OCI-LY7 (cell line): Measurements from ENCODE around the gene IL17RA. TPM values are rescaled to one million over a fixed set of nuclear protein-coding genes. Genes with fewer than 3 reads are reported as not detected.

Source experiments
- BruUV-seq: library from RNA; stranded (reverse); fragments of 400-500 nt; replicated peaks from 2 replicates; lab custom pipeline; 2021; lab: Mats Ljungman, UMichigan
- CTCF ChIA-PET: fragments of 300-600 bp; sonication (Branson Sonifier 250); formaldehyde crosslinking; loops from one replicate; lab custom pipeline; 2022; ENCODE audit warnings: antibody characterized with exemption; ENCODE audit not compliant: unreplicated experiment; lab: Charles Lee
- POLR2A ChIA-PET: fragments of 300-600 bp; sonication (Branson Sonifier 250); formaldehyde crosslinking; loops from one replicate; lab custom pipeline; 2022; ENCODE audit warnings: antibody characterized with exemption; lab: Charles Lee
- DNase-seq: peaks from one replicate; pipeline ENCODE4 v3.0.0-alpha.2; 2015; ENCODE audit warnings: low spot score
- H2AFZ ChIP-seq: fragments of 200-600 bp; sonication (generic), shearing (Covaris generic); 2 replicates; pipeline ENCODE4 v1.6.1; 2014; ENCODE audit warnings: mild to moderate bottlenecking, antibody characterized with exemption, low read length, moderate library complexity
- H3K27ac ChIP-seq: fragments of 200-600 bp; sonication (generic); 2 replicates; pipeline ENCODE4 v1.5.1; 2014; ENCODE audit warnings: mixed run types, low read depth, mild to moderate bottlenecking, moderate library complexity, low read length, inconsistent platforms; ENCODE audit not compliant: poor library complexity, severe bottlenecking
- H3K36me3 ChIP-seq: fragments of 200-600 bp; sonication (generic); 2 replicates; pipeline ENCODE4 v1.6.1; 2014; ENCODE audit warnings: mild to moderate bottlenecking, antibody characterized with exemption, low read length, moderate library complexity, mixed read lengths; ENCODE audit not compliant: insufficient read depth
- H3K4me1 ChIP-seq: fragments of 200-600 bp; sonication (generic); 2 replicates; pipeline ENCODE4 v1.5.1; 2014; ENCODE audit warnings: mild to moderate bottlenecking, low read length; ENCODE audit not compliant: insufficient read depth, poor library complexity, severe bottlenecking
- H3K4me2 ChIP-seq: fragments of 200-600 bp; sonication (generic); 2 replicates; pipeline ENCODE4 v1.6.1; 2014; ENCODE audit warnings: mild to moderate bottlenecking, low read length
- H3K4me3 ChIP-seq: fragments of 200-600 bp; sonication (generic); 2 replicates; pipeline ENCODE4 v1.5.1; 2014; ENCODE audit warnings: mild to moderate bottlenecking, low read depth, low read length; ENCODE audit not compliant: poor library complexity, severe bottlenecking
- H3K79me2 ChIP-seq: fragments of 200-600 bp; sonication (generic); 2 replicates; pipeline ENCODE4 v1.6.1; 2016; ENCODE audit warnings: low read depth, mild to moderate bottlenecking, low read length, moderate library complexity, mixed read lengths; ENCODE audit not compliant: insufficient read depth
- H3K9me2 ChIP-seq: fragments of 200-600 bp; sonication (generic); 2 replicates; pipeline ENCODE4 v1.6.1; 2016; ENCODE audit warnings: mild to moderate bottlenecking, low read length, mixed read lengths; ENCODE audit not compliant: insufficient read depth
- H3K9me3 ChIP-seq: fragments of 200-600 bp; sonication (generic); 2 replicates; pipeline ENCODE4 v1.6.1; 2014; ENCODE audit warnings: mild to moderate bottlenecking, mixed run types, low read length, mixed read lengths
- H4K20me1 ChIP-seq: fragments of 200-600 bp; sonication (generic); 2 replicates; pipeline ENCODE4 v1.6.1; 2014; ENCODE audit warnings: mild to moderate bottlenecking, antibody characterized with exemption, low read length, moderate library complexity, mixed read lengths; ENCODE audit not compliant: insufficient read depth
- EZH2phosphoT487 ChIP-seq: fragments of 200-600 bp; sonication (generic); IDR thresholded peaks from 2 replicates; pipeline ENCODE4 v1.6.1; 2018; ENCODE audit warnings: low read depth, borderline replicate concordance, mild to moderate bottlenecking, mixed run types, antibody characterized with exemption, low read length, moderate library complexity, mixed read lengths
- intact Hi-C: fragments of 100-400 bp; cut with micrococcal nuclease; formaldehyde crosslinking; loops from one replicate; pipeline ENCODE4 v1.10.0; 2022; ENCODE audit not compliant: unreplicated experiment
- total RNA-seq, 2 experiments: library from RNA; depleted of rRNA in 1 of 2; stranded (reverse); fragments of >200 nt in 1 of 2; shearing (Covaris generic) in 1 of 2; gene quantifications; 2 replicates each; pipeline ENCODE4 v1.2.3, GENCODE V29; 2014 to 2022
- TF ChIP-seq, protein P1 (sequence below): fragments of 200-600 bp; sonication (generic); conservative IDR thresholded peaks from 2 replicates; pipeline ENCODE4 v1.5.1; 2014; ENCODE audit warnings: mild to moderate bottlenecking, antibody characterized with exemption, low read length, moderate library complexity, mixed read lengths

The IL17RA gene
- total RNA-seq, 2 experiments from 2014 or later, result 7.8 to 10.9 TPM

DNA sequence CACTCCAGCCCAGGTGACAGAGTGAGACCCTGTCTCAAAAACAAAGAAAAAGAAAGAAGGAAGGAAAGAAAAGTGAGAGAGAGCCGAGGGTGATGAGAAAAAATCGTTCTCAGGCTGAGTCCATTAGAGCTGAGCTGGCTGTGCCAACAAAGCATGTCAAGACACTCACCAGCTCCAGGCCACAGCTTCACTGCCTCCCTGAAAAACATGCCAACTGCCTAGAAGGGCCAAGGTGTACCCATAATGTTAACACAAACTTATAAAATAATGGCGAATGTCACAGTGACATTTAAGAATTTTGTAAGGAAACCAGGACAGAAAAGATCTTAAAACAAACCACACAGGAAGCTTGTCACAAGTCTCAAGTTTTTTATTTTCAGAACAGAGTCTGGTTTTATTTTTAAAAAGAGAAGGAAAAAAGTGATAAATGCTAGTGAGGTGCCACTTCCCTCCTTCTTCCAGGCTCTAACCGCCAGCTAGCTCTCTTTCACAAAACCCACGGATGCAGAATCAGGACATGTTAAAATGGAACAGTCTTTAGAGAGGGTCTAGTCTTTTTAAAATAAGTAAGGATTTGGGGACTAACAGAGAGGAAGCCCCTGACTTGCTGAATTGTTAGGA is 31.3 kb downstream of the IL17RA start:
- intact Hi-C loops, result loop anchor here (5.0 kb wide), 1 partner anchor 41 kb away; the partner anchor contains the start of gene HDHD5
- H3K27ac ChIP-seq, result no peak overlapping the region
- no peak overlapping the region for H3K4me2 ChIP-seq
- ChIA-PET POLR2A (interaction anchor here (0.7 to 1.5 kb wide), 2 partner anchors 29 to 151 kb away, joined by 3 read pairs; no protein-coding TSS in a partner anchor), CTCF (no interaction called here)
- no peaks in the 10 kb centered on the region for H3K36me3 ChIP-seq
- H3K9me3 ChIP-seq, result no peaks in the 10 kb centered on the region
- no peaks in the 10 kb centered on the region for H3K79me2 ChIP-seq
- no peak overlapping the region for H2AFZ ChIP-seq
- H3K4me3 ChIP-seq, result no peak overlapping the region
- no peaks in the 10 kb centered on the region for H4K20me1 ChIP-seq
- no TSS peak for BruUV-seq
- DNase-seq, result no peak
- TF ChIP-seq EZH2phosphoT487, result no peak
- H3K9me2 ChIP-seq, result no peaks in the 10 kb centered on the region
- H3K4me1 ChIP-seq, result peaks cover 34% of the 10 kb centered on the region

GRCh38 chr22:17116572-17117330 is 32.0 kb downstream of the IL17RA start:
- no peak overlapping the region for H3K4me3 ChIP-seq
- TF ChIP-seq, protein P1, sequence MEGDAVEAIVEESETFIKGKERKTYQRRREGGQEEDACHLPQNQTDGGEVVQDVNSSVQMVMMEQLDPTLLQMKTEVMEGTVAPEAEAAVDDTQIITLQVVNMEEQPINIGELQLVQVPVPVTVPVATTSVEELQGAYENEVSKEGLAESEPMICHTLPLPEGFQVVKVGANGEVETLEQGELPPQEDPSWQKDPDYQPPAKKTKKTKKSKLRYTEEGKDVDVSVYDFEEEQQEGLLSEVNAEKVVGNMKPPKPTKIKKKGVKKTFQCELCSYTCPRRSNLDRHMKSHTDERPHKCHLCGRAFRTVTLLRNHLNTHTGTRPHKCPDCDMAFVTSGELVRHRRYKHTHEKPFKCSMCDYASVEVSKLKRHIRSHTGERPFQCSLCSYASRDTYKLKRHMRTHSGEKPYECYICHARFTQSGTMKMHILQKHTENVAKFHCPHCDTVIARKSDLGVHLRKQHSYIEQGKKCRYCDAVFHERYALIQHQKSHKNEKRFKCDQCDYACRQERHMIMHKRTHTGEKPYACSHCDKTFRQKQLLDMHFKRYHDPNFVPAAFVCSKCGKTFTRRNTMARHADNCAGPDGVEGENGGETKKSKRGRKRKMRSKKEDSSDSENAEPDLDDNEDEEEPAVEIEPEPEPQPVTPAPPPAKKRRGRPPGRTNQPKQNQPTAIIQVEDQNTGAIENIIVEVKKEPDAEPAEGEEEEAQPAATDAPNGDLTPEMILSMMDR, result no peak
- no peak for TF ChIP-seq EZH2phosphoT487
- intact Hi-C loops, result loop anchor here (5.0 kb wide), 1 partner anchor 41 kb away; the partner anchor contains the start of gene HDHD5
- no peaks in the 10 kb centered on the region for H3K79me2 ChIP-seq
- H3K4me1 ChIP-seq, result peaks cover 34% of the 10 kb centered on the region
- H3K27ac ChIP-seq, result no peak overlapping the region
- DNase-seq, result no peak
- no peaks in the 10 kb centered on the region for H3K9me2 ChIP-seq
- CTCF ChIA-PET, result no interaction called here
- no TSS peak for BruUV-seq
- no peaks in the 10 kb centered on the region for H3K36me3 ChIP-seq
- H3K9me3 ChIP-seq, result no peaks in the 10 kb centered on the region
- POLR2A ChIA-PET, result interaction anchor here (0.7 to 1.5 kb wide), 2 partner anchors 30 to 150 kb away, joined by 3 read pairs; no protein-coding TSS in a partner anchor
- no peaks in the 10 kb centered on the region for H4K20me1 ChIP-seq
- H3K4me2 ChIP-seq, result no peak overlapping the region
- H2AFZ ChIP-seq, result no peak overlapping the region

DNA sequence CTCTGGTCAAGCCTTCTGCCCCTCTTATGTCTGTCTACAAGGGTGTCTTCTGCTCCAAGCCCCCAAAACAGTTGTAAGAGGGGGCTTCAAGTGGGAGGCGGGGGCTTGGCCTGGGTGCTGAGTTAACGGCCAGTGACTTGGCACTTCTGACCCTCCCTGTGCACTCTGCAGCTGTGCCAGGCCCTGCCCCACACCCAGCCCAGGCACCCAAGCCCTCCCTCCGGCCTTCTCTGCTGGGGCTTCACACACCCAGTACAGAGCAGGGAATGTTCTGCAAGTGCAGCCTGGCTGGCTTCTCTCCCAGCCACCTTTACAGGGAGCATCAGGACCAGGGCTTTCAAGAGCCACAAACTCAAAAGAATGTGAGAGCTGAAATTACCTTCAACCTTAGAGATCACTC is 32.6 kb downstream of the IL17RA start:
- TF ChIP-seq, protein P1, result no peak
- no peak for TF ChIP-seq EZH2phosphoT487
- Histone ChIP-seq H3K27ac (peak overlapping the region; percentile 21), H3K9me3 (no peaks in the 10 kb centered on the region), H3K4me1 (peaks cover 34% of the 10 kb centered on the region), H3K9me2 (no peaks in the 10 kb centered on the region), H3K4me3 (no peak overlapping the region), H2AFZ (no peak overlapping the region; the same call in 1 of the 2 replicates), H3K79me2 (no peaks in the 10 kb centered on the region), H3K4me2 (peak overlapping the region; percentile 42), H4K20me1 (no peaks in the 10 kb centered on the region), H3K36me3 (no peaks in the 10 kb centered on the region)
- intact Hi-C loops, result loop anchor here (5.0 kb wide), 1 partner anchor 40 kb away; the partner anchor contains the start of gene HDHD5
- CTCF ChIA-PET, result no interaction called here
- no TSS peak for BruUV-seq
- DNase-seq, result no peak
- POLR2A ChIA-PET, result interaction anchor here (0.9 to 1.5 kb wide), 2 partner anchors 30 to 386 kb away, joined by 3 read pairs; no protein-coding TSS in a partner anchor
